OCI-LY3 (cell line): ENCODE data around the gene ENSA.
"Not testable (repeated sequence)": the region's sequence is repeated elsewhere in the genome, so short reads cannot be mapped to it uniquely, and the experiment has no call there.

Source experiments
- H2AFZ ChIP-seq: fragments of 200-600, 300-600 bp; shearing (Covaris generic); 2 replicates; pipeline ENCODE4 v1.6.0; 2014; ENCODE audit warnings: antibody characterized with exemption, low read depth, low read length
- H3K27ac ChIP-seq: fragments of 200-600, 300-600 bp; sonication (generic); 2 replicates; pipeline ENCODE4 v1.5.1; 2014; ENCODE audit warnings: mild to moderate bottlenecking, low read length, moderate library complexity, mixed read lengths
- H3K27me3 ChIP-seq: fragments of 200-600, 300-600 bp; sonication (generic); 2 replicates; pipeline ENCODE4 v1.6.1; 2014; ENCODE audit warnings: low read depth, low read length, mixed read lengths
- H3K36me3 ChIP-seq: fragments of 200-600, 300-600 bp; sonication (generic); replicated peaks from 2 replicates; pipeline ENCODE3; 2014; ENCODE audit warnings: low read depth, low read length, mixed read lengths
- H3K4me1 ChIP-seq: fragments of 300-600, 200-600 bp; sonication (generic); 2 replicates; pipeline ENCODE4 v1.6.1; 2014; ENCODE audit warnings: low read length, mixed read lengths
- H3K4me2 ChIP-seq: fragments of 200-600, 300-600 bp; sonication (generic); 2 replicates; pipeline ENCODE4 v1.6.1; 2014; ENCODE audit warnings: low read length, mixed read lengths
- H3K4me3 ChIP-seq: fragments of 300-600, 200-600 bp; sonication (generic); 2 replicates; pipeline ENCODE4 v1.5.1; 2014; ENCODE audit warnings: antibody characterized with exemption, mild to moderate bottlenecking, low read length, moderate library complexity
- H3K79me2 ChIP-seq: fragments of 300-600, 200-600 bp; shearing (Covaris generic); 2 replicates; pipeline ENCODE4 v1.6.1; 2014; ENCODE audit warnings: mild to moderate bottlenecking, low read length, mixed read lengths
- H3K9ac ChIP-seq: fragments of 300-600, 200-600 bp; shearing (Covaris generic); 2 replicates; pipeline ENCODE4 v1.6.0; 2014; ENCODE audit warnings: mild to moderate bottlenecking, low read length, moderate library complexity
- H3K9me3 ChIP-seq: fragments of 200-600, 300-600 bp; shearing (Covaris generic); 2 replicates; pipeline ENCODE4 v1.6.1; 2014; ENCODE audit warnings: low read length, mixed read lengths; ENCODE audit not compliant: insufficient read depth
- H4K20me1 ChIP-seq: fragments of 200-600, 300-600 bp; sonication (generic); 2 replicates; pipeline ENCODE4 v1.6.1; 2016; ENCODE audit warnings: low read length, mixed read lengths; ENCODE audit not compliant: insufficient read depth
- CTCF ChIP-seq: fragments of 200-600, 300-600 bp; sonication (generic); IDR thresholded peaks from 2 replicates; pipeline ENCODE4 v1.5.1; 2014; ENCODE audit warnings: antibody characterized with exemption, low read length, low read depth
- EZH2phosphoT487 ChIP-seq: fragments of 200-600 bp; shearing (Covaris generic); IDR thresholded peaks from 2 replicates; pipeline ENCODE4 v1.6.1; 2018; ENCODE audit warnings: antibody characterized with exemption, mixed run types, low read depth

ENSA gene

GRCh38 chr1:150596976-150597375 lies 32.4 kb downstream of the ENSA start:
- no peak overlapping the region for H2AFZ ChIP-seq
- no peaks in the 10 kb centered on the region for H3K79me2 ChIP-seq
- no peak overlapping the region for H3K9ac ChIP-seq
- TF ChIP-seq EZH2phosphoT487 = no peak
- no peak for TF ChIP-seq CTCF
- H3K4me2 ChIP-seq = no peak overlapping the region
- H3K27me3 ChIP-seq = no peaks in the 10 kb centered on the region
- H4K20me1 ChIP-seq = no peaks in the 10 kb centered on the region
- H3K36me3 ChIP-seq = no peaks in the 10 kb centered on the region
- no peaks in the 10 kb centered on the region for H3K4me1 ChIP-seq
- H3K9me3 ChIP-seq = no peaks in the 10 kb centered on the region
- H3K4me3 ChIP-seq = no peak overlapping the region
- no peak overlapping the region for H3K27ac ChIP-seq

GRCh38 chr1:150596095-150596892 lies 33.1 kb downstream of the ENSA start:
- H3K9ac ChIP-seq = no peak overlapping the region
- H3K79me2 ChIP-seq = no peaks in the 10 kb centered on the region
- no peaks in the 10 kb centered on the region for H3K4me1 ChIP-seq
- no peak overlapping the region for H2AFZ ChIP-seq
- H3K4me3 ChIP-seq = no peak overlapping the region
- no peaks in the 10 kb centered on the region for H3K27me3 ChIP-seq
- H3K4me2 ChIP-seq = no peak overlapping the region
- no peaks in the 10 kb centered on the region for H4K20me1 ChIP-seq
- no peak overlapping the region for H3K27ac ChIP-seq
- no peaks in the 10 kb centered on the region for H3K9me3 ChIP-seq
- no peaks in the 10 kb centered on the region for H3K36me3 ChIP-seq
- TF ChIP-seq CTCF = no peak
- TF ChIP-seq EZH2phosphoT487 = no peak

GRCh38 chr1:150582371-150582770 lies 47.0 kb downstream of the ENSA start:
- no peak overlapping the region for H2AFZ ChIP-seq
- no peak overlapping the region for H3K4me3 ChIP-seq
- H3K27me3 ChIP-seq = no peaks in the 10 kb centered on the region
- H3K4me2 ChIP-seq = no peak overlapping the region
- H4K20me1 ChIP-seq = peaks cover 19% of the 10 kb centered on the region
- H3K27ac ChIP-seq = no peak overlapping the region
- no peaks in the 10 kb centered on the region for H3K9me3 ChIP-seq
- TF ChIP-seq EZH2phosphoT487 (no peak), CTCF (no peak)
- H3K79me2 ChIP-seq = peaks cover 29% of the 10 kb centered on the region
- H3K36me3 ChIP-seq = peaks cover 17% of the 10 kb centered on the region
- no peak overlapping the region for H3K9ac ChIP-seq
- peaks cover 7% of the 10 kb centered on the region for H3K4me1 ChIP-seq

GRCh38 chr1:150581962-150582361 lies 47.5 kb downstream of the ENSA start:
- not testable (repeated sequence) for H3K9me3 ChIP-seq, H3K27me3 ChIP-seq, H3K9ac ChIP-seq, H3K4me2 ChIP-seq, H3K4me1 ChIP-seq, H2AFZ ChIP-seq, H3K27ac ChIP-seq, H3K4me3 ChIP-seq
- Histone ChIP-seq H4K20me1 (peaks cover 23% of the 10 kb centered on the region), H3K36me3 (peaks cover 21% of the 10 kb centered on the region), H3K79me2 (peaks cover 34% of the 10 kb centered on the region)

- H3K4me2 ChIP-seq, H3K9me3 ChIP-seq, H3K4me3 ChIP-seq, H3K27ac ChIP-seq, H3K9ac ChIP-seq, H3K27me3 ChIP-seq, H2AFZ ChIP-seq: not testable (repeated sequence)
- Histone ChIP-seq H3K4me1 (peaks cover 10% of the 10 kb centered on the region), H3K79me2 (peaks cover 39% of the 10 kb centered on the region), H4K20me1 (peaks cover 28% of the 10 kb centered on the region), H3K36me3 (peaks cover 26% of the 10 kb centered on the region)
Measured at GRCh38 chr1:150581437-150581836, 48.0 kb downstream of the ENSA start.

- Histone ChIP-seq H4K20me1 (peaks cover 33% of the 10 kb centered on the region), H3K36me3 (peaks cover 31% of the 10 kb centered on the region), H3K79me2 (peaks cover 43% of the 10 kb centered on the region), H3K4me1 (peaks cover 15% of the 10 kb centered on the region)
- H3K4me2 ChIP-seq, H3K9ac ChIP-seq, H3K9me3 ChIP-seq, H3K27ac ChIP-seq, H3K4me3 ChIP-seq, H2AFZ ChIP-seq, H3K27me3 ChIP-seq: not testable (repeated sequence)
Measured at GRCh38 chr1:150580966-150581365, 48.4 kb downstream of the ENSA start.
